ENCODE data around the gene CHGA.

Gene CHGA

DNA sequence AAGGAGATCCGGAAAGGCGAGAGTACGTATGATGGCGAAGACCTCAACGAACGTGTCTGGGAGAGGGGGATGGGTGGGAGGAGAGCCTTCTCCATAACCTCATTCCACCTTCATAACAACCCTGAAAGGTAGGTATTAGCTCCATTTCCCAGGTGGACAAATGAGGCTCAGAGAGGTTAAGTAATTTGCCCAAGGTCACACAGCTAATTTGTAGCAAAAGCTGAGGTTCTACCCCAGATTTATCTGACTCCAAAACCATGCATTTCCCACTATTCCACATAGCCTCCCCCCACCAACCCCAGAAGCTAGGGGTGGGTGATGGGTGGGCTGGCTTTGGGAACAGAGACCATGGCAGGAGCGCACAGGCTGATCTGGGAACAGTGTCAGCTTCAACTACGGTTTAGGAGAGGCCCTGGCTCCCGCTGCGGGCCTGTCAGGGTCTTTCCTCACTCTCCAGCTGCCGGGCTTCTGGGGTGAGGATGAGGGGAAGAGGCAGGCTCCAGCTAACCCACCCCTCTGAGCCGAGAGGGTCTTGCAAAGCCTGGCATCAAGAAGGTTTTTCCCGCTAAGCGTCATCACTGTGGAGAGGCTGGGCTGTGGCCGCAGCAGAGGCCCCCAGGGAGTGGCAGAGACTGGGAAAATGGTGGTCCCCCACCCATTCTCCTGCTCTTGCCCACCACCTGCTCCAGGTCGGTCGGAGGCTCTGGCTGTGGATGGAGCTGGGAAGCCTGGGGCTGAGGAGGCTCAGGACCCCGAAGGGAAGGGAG is 8.9 kb downstream of the CHGA start:
- FAIRE-seq = no peak

DNA sequence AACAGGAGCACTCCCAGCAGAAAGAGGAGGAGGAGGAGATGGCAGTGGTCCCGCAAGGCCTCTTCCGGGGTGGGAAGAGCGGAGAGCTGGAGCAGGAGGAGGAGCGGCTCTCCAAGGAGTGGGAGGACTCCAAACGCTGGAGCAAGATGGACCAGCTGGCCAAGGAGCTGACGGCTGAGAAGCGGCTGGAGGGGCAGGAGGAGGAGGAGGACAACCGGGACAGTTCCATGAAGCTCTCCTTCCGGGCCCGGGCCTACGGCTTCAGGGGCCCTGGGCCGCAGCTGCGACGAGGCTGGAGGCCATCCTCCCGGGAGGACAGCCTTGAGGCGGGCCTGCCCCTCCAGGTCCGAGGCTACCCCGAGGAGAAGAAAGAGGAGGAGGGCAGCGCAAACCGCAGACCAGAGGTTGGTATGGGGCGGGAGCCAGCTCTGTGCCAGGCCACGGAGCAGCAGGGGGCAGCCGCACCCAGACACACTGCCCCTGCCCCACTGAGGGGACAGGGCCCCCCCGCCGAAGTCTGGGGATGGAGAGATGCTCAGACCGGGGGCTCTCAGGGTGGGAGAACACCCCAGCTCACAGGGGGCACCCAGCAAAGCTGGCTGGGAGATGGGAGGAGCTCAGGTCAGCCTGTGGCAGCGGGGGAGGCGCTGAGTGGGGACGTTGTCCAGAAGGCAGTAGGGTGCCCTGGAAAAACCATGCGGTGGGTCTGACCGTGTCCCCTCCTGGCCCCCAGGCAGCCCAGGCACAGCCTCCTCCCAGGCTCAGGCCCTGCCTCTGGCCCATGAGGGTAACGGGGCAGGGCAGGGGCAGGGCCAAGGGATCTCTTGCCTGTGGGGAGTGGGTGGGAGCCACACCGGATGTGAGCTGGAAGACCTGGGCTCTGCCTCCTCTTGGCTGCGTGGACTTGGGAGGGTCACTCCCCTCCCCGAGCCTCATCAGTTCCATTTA is 9.8 kb downstream of the CHGA start:
- no peak for FAIRE-seq

DNA sequence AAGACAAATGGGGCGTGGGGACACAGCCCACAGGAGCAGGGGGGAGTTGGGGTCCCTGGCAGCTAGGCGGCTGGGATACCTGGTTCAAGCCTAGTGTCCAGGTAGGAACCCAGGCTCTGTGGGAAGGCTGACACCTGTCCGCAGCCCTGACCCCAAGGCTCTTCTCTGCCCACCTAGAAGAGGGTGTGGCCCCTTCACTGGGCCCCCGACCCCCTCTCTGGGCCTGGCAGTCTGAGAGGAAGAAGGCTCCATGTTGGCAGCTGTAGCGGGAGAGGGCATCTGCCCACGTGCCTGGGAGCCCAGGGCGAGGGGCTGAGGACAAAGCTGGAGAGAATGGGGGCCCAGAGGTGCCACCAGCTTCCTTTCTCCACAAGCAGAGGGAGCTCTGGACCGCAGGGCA is 10.5 kb downstream of the CHGA start:
- no peak for FAIRE-seq

DNA sequence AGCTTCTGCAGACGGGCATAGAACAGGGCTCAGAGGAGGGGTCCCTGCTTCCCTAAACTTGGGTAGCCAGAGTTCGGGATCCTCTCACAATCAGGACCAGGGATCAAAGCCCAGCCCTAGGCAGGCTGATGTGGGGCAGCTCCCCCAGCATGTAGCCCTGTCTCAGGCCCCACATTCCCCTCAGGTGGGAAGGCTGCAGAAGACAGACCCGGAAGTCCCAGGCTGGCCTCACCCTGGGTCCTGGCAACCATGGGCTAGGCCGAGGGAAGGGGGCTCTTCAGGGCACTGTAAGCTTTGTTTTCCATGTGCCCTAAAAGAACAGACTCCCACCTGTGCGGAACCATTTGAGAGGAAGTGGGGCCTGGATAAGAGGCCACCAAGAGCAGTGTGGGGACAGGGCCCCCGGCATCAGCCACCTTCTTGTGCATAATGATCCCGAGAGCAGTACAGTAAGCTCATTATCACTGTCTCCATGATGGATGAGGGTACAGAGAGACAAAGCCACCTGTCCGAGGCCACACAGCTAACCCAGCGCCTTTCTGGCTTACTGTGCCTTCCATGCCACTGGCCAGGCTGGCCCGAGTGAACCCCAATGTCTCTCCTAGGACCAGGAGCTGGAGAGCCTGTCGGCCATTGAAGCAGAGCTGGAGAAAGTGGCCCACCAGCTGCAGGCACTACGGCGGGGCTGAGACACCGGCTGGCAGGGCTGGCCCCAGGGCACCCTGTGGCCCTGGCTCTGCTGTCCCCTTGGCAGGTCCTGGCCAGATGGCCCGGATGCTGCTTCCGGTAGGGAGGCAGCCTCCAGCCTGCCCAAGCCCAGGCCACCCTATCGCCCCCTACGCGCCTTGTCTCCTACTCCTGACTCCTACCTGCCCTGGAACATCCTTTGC is 11.5 kb downstream of the CHGA start:
- no peak for FAIRE-seq

DNA sequence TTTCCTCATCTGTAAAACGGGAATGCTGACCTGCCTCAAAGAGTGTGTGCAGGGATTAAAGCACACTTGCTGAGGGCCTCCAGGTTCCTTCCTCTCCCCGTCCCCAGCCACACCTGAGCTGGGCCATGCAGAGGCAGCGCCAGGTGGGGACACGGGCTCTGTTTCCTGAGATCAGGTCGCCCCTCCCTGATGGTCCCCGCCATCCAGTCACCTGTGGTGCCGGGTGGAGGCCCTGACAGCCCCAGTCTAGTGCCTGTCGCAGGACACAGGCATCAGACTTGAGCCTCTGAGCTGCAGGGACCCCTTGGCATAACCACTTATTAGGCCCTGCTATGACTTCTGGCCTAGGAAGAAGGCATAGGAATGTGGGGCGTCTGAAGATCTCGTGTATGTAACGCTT is 12.5 kb downstream of the CHGA start:
- FAIRE-seq = no peak

DNA sequence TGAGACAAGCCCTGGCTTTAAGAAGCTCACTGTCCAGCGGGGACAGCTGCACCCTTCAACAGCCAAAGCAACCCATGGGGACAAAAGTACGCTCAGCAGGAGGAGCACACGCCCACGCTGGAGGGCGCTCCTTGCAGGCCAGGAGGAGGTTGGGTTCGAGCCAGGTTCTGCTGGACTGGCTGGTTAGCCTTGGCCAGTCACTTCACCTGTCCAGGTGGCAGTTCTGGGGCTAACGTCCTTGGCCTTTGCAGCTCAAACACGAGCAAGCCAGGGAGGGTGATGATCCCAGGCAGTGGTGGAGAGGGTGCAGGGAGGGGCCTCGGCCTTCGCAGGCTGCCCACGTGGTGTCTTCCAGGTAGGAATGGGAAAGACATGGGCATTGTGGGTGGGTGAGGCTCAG is 13.1 kb downstream of the CHGA start:
- no peak for FAIRE-seq

GRCh38 chr14:92937051-92937937 is 14.3 kb downstream of the CHGA start:
- FAIRE-seq = no peak

- no peak for FAIRE-seq
Observed at GRCh38 chr14:92938235-92938875, 15.4 kb downstream of the CHGA start.

DNA sequence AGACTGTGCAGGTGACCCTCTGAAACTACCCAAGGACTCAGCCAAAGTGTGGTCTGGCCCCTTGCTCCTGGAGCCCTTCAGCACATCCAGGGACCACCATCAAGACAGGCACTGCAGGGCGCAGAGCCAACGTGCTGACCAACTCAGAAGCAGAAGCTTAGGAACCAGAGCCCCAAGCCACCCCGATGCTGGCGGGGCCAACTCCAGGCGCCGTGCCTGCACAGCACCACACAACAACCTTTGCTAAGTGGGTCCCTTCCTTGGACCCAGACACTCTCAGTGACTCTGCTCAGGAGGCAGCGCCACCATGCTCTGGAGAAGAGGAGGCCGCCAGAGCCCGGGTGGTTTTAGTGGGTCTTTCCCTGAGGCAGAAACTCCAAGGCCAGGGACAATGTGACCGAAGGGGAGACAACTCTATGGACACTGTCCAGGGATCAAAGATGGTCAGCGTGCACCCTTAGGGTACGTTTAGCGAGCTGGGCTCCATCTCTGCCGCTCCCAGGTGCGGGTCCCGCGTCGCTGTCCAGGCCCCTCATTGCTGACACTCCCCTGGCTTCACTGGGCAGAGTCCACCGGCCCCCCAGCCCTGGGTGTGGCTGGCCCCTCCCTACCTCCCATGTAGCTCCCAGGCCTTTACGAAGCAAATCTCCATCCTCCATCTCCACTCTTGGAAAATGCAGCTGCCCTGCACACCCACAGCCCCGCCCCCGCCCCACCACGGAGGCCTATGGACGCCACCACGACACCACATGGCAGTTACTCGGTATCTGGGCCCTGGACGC is 16.1 kb downstream of the CHGA start:
- no peak for FAIRE-seq

GRCh38 chr14:92939699-92940098 is 16.7 kb downstream of the CHGA start:
- no peak for FAIRE-seq

DNA sequence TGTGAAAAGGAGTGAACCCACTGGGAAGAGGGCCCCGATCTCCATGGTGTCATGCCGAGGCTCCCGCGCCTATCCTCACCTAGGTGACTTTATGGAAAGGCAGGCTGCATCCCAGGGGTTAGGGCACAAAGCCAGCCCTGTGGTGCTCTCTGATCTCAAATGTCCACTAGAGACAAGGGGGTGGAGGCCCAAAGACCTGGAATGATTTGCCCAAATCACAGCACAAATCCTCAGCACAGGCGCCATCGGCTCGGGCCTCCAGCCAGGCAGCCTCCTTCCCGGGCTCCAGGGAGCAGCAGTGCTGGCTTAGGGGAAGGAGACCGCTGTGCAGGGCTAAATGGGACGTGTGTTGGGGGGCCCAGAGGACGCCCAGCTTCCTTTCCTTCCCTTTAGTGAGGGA is 17.6 kb downstream of the CHGA start:
- no peak for FAIRE-seq

DNA sequence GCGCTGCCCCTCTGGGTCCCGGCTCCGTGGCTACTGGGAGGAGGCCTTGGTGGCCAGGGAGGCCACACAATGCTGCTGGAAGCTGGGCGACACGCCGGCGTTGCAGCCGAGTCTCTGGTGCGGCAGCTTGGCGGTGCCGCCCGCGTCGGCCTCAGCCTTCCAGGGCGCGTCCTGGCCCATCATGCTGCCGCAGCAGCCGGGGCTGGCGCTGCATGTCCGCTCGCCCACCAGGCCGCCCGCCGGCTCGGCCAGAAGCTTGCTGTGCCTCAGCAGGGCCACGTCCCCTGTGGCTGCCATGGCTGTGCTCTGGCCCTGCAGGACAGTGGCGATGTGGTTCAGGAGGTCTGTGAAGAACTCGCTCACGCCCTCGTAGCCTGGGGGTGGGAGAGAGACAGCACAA is 18.6 kb downstream of the CHGA start:
- no peak for FAIRE-seq

- FAIRE-seq = no peak
Observed at GRCh38 chr14:92942136-92942535, 19.2 kb downstream of the CHGA start.

DNA sequence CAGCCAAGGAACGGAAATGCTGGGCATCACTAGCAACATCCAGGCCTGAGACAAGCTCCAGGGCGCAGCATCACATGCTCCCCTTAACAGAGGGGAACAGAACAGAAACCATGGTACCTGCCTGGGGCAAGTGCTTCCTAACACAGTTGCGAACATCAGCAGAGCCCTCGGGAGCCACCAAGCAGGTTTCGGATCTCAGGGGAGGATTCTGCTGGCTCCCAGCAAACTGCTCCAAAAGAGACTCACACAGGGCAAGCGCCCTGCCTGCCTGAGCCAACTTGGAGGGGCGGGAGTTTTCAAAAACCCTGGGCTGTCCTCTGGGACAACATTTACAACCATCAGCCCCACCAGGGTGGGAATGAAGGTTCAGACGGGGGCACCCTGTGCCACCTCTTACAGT is 19.6 kb downstream of the CHGA start:
- FAIRE-seq = no peak

DNA sequence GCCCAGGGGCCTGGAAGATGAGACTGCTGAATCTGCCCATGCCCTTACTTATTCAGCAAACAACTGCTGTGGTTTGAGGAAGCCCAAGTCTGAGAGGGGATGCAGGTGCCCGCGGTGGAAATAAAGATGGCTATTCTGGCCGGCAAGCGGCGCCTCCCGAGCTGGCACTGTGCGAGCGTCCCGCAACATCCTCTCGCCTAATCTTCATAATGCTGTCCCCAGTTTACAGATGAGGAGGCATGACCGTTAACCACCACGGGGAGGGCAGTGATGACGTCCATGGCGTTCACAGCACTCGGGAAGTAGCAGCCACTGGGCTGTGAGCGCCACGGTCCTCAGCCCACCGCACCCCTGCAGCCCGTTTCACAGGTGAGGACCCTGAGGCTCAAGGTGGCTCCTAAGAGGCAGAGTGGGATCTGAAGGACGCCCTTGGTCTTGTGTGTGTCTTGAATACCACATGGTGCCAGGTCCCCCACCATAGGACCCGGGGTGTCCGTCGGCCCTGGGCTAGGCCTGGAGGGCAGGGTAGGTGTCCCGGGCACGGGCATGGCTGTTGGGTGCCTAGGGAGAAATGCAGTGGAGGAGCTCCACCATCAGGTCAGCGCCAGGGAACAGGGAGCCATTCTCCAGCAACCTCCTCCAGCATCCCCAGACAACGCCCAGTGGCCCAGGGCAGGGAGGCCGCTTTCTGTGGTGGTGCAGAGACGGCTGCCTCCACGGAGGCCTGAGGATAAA is 20.2 kb downstream of the CHGA start:
- no peak for FAIRE-seq

DNA sequence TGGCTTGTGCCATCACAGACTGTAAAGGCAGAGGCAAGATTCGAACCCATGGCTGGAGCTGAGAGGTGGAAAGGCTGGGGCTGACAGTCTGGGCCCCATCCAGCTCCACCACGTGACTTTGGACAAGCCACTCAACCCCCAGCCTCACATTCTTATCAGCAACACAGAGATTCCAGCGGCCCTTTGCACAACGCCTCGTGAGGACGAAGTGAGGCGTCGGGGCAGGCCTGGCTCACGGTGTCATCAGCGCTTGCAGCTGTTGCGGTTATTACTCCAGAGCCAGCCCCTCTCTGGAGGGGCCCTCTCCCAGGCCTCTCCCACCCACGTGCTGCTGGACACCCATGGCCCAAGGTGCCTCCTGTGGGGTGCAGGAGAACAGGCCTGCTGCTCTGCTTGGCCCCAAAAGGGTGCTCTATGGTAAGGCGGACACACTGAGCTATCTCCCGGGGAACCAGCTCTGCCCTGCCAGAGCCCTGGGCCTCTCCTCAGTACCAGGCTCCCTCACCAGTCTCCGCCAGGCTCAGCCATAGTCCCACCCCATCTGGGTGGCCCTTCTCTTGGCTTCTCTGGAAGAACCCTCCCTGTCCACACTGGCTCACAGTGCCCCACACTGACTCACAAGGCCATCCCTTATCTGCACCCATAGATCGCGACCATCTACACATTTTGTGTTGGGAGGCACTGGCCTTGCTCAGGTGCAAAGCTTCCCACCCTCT is 21.1 kb downstream of the CHGA start:
- FAIRE-seq = no peak

DNA sequence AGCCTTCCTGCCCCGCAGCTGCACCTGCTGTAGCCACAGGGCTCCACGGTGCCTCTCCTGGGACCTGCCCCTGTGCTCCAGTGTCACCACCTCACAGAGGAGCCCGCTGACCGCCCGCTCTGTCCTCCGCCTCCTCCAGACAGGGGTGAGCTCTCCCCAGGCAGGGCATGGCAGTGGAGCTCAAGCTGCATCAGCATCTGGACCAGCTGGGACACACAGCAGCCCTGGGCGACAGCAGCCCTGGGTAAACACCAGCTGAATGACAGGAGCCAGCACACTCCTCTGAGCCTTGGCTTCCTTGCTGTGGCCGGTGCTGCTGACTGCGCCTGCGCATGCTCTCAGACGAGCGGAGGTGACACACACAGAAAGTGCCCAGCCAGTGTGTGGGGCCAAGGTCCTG is 22.0 kb downstream of the CHGA start:
- FAIRE-seq = no peak

DNA sequence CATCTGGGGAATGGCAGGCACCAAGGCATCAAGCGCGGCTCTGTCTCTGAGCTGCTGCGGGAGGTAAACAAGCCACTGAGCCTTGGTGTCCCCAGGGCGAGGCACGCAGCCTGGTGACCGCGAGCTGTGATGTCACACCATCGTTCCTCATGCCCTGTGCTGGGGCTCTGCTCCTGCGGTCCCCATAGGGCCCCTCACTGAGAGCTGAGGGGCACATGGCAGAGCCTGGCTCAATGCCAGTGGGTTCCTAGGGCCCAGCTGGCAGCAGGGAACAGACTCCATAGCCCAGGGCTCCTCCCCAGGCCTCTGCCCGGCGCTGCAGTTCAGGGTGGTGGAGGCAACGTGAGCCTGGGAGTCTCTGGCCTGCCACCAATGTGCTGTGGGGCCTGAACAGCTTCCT is 22.6 kb downstream of the CHGA start:
- no peak for FAIRE-seq

Measured in TTC549 (cell line).